NCI-H2196 (cell line): Measurements from ENCODE around the gene AXL.
"Not testable (repeated sequence)": the region's sequence is repeated elsewhere in the genome, so short reads cannot be mapped to it uniquely, and the experiment has no call there.

Source experiments
- DNase-seq: peaks from one replicate; lab custom pipeline; 2025; ENCODE audit not compliant: unreplicated experiment; lab: John Stamatoyannopoulos, UW

AXL gene

GRCh38 chr19:41206456-41206855, 12.6 kb upstream of the AXL start:
- no peak for DNase-seq

GRCh38 chr19:41206926-41207750, 11.9 kb upstream of the AXL start:
- DNase-seq = no peak

DNA sequence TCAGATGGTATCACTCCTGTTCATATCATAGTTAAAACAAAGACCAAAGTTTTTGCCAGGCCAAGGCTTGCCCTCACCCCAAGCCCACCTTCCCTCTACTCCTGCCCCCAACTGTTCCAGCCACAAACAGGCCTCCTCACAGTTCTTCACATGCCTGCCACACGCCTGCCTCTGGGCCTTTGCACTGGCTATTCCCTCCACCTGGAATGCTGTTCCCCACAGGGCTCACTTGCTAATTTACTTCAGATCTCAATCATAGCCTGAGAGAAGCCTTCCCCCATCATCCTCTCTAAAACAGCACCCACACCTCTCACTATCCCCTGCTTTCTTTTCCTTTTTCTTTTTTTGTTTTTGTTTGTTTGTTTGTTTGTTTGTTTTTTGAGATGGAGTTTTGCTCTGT, 4.9 kb upstream of the AXL start:
- no peak for DNase-seq

GRCh38 chr19:41217741-41218140, 1.3 kb upstream of the AXL start:
- no peak for DNase-seq

DNA sequence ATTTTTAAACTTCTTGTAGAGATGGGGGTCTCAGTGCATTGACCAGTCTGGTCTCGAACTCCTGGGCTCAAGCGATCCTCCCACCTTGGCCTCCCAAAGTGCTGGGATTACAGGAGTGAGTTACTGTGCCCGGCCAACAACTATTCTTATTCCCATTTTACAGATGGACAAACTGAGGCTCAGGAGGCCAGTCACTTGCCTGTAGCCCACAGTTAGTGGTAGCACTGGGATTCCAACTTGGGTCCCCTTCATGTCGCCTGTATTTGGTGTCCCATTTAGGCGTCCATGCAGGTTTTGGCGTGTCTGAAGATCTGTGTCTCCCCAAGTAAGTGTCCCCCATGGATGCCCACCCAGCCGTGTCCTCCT, 791 bp upstream of the AXL start:
- DNase-seq = no peak

DNA sequence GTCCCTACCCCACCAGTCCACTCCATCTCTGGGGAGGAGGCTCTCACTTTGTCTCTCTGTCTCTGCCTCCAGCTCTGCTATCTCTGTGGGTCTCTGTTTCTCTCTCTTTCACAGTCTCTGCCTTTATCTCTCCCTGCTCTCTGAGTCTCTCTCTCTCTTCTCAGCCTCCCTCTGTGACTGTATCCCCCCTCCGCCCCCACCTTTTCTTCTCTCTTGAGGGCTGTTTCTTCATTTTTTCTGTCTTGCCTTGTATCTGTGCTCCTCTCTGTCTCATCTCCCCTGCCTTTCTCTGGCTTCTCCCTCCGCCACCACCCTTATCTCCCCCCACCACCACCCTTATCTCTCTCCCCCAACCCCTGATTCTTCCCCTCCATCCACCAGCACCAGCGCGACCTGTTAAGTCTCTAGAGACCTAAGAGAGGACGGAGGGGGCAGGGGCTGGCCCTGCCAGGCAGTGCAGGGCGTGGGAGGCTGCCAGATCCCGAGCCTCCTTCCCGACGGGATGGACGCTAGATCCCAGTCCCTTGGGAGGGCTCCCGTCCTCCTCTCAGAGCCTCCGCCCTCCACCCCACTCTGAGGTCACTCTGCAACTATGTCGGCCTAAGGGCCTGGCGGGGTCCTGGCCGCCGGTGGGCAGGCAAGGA, 1.0 kb downstream of the AXL start:
- DNase-seq = no peak

DNA sequence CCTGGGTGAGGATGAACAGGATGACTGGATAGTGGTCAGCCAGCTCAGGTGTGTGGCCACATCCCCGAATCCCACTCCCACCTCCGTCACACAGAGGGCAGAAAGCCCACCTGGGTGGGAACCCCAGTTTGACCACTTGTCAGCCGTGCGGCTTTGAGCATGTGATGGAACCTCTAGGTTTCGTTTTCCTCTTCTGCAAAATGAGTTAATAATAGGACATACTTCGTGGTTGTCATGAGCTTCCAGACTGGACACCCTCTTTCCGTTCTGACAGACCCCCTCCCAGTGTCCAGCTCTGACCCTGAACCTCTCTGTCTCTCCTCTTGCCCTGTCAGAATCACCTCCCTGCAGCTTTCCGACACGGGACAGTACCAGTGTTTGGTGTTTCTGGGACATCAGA, 1.8 kb downstream of the AXL start:
- DNase-seq = no peak

GRCh38 chr19:41221514-41222205, 2.6 kb downstream of the AXL start:
- DNase-seq = no peak

GRCh38 chr19:41222240-41222639, 3.2 kb downstream of the AXL start:
- no peak for DNase-seq

DNA sequence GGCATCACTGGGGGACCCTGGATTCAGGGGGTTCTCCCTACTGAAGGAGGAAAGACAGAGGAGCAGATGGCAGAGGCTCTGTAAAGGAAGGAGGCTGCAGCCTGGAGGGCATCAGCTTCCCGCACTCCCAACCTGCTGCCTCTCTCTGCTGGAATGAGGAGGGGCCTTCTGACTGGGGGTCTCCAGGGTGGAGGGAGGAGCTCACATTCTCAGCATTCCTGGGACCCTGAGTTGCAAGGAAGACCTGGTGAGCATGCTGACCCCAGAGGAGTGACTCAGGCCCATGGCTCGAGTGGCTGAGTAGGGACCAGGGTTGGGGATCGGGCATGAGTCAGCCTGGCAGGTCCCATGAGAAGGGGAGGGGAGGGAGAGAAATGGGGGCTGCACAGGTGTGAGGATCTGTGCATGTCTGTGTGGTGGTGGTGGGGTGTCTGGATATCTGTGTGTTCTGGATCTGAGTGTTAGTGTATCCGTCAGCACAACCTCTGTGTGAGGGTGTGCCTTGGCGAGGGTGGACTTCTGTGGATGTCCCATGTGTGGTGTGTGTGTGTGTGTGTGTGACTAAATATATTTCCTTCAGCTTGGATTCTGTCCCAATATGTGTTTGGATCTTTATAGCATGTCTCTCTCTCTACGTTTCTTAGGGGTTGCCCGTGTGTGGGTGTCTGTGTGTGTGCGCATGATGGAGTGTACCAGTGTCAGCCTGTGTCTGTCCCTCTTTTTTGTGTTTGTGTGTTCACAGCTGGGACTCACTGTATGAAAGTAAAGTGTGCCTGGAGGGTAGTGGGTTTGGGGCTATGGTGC, 4.6 kb downstream of the AXL start:
- no peak for DNase-seq

- DNase-seq = no peak
Measured at GRCh38 chr19:41224632-41225031, 5.6 kb downstream of the AXL start.

DNA sequence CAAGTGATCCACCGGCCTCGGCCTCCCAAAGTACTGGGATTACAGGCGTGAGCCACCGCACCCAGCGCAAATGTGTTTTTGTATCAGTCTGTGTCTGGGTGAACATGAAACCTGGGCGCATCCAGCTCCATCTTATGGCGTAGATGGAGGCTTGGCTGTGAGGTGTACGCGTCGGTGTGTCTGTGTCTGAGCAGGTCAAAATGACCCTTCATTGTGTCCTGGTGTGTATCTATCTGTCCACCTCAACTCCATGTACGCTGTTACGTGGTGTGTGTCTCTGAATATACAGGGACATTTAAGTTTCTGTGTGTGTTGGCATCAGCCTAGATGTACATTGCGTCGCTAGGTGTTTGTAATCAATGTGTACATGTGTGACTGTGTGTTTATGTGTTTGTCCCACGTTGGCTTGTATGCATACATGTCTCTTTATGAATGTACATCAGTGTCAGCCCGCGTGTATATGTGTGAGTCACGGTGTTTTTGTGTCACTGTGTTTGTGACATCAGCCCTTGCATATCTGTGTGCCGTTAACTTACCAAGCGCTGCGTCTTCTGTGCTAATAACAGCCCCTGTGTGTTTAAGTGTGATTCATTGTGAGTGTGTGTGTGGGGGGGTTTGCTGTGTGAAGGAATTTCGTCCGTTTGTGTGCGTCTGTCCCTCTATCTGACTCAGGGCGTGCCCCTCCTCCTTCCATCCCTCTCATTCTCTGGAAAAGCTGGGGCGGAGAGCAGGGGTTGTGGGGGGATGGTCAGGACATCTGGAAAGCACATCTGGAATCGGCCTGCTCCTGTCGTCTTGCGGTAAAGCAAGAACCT, 6.4 kb downstream of the AXL start:
- DNase-seq = no peak

- no peak for DNase-seq
Measured at GRCh38 chr19:41226053-41226873, 7.2 kb downstream of the AXL start.

DNA sequence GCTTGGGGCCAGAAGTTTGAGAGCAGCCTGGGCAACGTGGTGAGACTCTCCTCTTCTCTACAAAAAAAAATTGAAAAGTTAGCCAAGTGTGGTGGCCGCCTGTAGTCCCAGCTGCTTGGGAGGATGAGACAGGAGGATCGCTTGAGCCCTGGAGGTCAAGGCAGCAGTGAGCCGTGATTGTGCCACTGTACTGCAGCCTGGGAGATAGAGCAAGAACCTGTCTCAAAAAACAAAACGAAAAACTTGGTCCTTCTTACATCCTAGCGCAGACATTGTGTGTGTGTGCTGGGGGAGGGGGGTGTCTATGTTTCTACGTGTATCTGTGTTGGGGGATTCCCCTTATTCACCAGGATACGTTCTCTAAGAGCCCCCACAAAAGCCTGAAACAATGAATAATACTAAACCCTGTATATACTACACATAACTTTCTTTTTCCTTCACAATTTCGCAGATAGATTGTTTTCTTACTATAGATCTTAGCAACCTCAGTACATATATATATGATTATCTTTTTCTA, 7.9 kb downstream of the AXL start:
- no peak for DNase-seq

DNA sequence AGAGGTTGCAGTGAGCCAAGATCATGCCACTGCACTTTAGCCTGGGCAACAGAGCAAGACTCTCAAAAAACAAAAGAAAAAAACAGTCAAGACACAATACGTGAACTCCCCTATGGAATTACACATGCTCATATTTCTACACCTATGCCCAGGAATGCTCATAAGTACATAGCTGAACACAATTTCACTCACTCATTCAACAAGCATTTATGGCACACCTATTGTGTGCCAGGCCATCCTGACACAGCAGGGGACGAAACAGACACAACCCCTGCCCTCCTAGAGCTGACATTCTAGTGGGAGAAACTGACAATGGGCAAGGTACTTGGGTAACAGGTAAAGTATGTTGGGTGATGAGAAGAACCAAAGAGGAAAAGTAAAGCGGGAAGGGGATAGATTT, 9.5 kb downstream of the AXL start:
- DNase-seq = no peak

DNA sequence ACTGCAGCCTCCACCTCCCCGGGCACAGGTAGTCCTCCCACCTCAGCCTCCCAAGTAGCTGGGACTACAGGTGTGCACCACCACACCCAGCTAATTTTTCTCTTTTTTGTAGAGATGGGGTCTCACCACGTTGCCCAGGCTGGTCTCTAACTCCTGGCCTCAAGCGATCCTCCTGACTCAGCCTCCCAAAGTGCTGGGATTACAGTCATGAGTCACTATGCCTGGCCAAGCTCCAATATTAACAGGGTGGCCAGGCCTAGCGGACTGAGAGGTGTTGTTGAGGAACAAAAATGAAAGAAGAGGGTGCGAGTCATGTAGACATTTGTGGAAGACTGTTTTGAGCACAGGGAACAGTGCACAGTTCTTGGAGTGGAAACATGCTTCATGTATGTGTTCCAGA, 10.3 kb downstream of the AXL start:
- DNase-seq = not testable (repeated sequence)

DNA sequence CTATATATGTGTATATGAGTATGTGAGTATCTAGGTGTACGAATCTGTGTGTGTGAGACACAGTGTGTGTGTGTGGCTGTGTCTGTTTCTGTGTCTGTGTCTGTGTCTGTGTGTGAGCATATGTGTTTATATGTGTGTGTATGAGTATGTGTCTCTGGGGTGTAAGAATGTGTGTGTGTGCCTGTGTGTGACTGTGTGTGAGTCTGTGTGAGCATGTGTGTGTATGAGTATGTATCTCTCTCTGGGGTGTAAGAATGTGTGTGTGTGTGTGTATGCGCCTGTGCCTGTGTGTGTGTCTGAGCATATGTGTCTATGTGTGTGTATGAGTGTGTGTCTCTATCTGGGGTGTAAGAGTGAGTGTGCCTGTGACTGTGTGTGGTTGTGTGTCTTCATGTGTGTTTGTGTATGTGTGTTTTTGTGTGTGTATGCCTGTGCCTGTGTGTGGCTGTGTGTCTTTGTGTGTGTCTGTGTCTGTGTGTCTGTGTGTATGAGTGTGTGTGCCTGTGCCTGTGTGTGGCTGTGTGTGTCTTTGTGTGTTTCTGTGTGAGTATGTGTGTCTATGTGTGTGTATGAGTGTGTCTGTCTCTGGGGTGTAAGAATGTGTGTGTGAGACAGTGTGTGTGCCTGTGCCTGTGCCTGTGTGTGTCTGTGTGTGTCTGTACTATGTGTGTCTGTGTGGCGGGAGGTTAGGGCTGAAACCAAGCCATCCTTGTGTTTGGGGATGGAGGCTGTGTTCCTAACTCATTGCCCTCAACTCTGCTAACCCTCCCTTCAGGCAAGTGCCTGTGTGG, 11.2 kb downstream of the AXL start:
- no peak for DNase-seq

- DNase-seq = no peak
Measured at GRCh38 chr19:41232686-41233085, 13.7 kb downstream of the AXL start.
